Muscle layer of colon (tissue), 2 donors: ENCODE measurements around the gene TFB2M.
"Not testable (repeated sequence)": the region's sequence is repeated elsewhere in the genome, so short reads cannot be mapped to it uniquely, and the experiment has no call there.

Experiments used
- H3K27ac ChIP-seq: one replicate; pipeline ENCODE4 v1.7.0; 2013; ENCODE audit warnings: low read depth, mild to moderate bottlenecking, low read length, moderate library complexity
- H3K27me3 ChIP-seq, 2 donors: one replicate each; pipeline ENCODE4 v1.7.0; 2013; ENCODE audit warnings: low read length in 2 of 2, mild to moderate bottlenecking in 2 of 2; ENCODE audit not compliant: insufficient read depth in 2 of 2, control insufficient read depth in 1 of 2
- H3K36me3 ChIP-seq: one replicate; pipeline ENCODE4 v1.7.0; 2013; ENCODE audit warnings: mild to moderate bottlenecking, low read length; ENCODE audit not compliant: insufficient read depth
- H3K4me1 ChIP-seq: one replicate; pipeline ENCODE4 v1.7.0; 2013; ENCODE audit warnings: mild to moderate bottlenecking, low read length; ENCODE audit not compliant: insufficient read depth
- H3K4me3 ChIP-seq, 2 donors: one replicate each; pipeline ENCODE4 v1.7.0; 2013; ENCODE audit warnings: low read length in 2 of 2, low read depth in 1 of 2, mild to moderate bottlenecking in 1 of 2, moderate library complexity in 1 of 2
- H3K9ac ChIP-seq: one replicate; pipeline ENCODE4 v1.7.0; 2013; ENCODE audit warnings: low read length
- H3K9me3 ChIP-seq: one replicate; pipeline ENCODE4 v1.7.0; 2013; ENCODE audit warnings: mild to moderate bottlenecking, low read length
- donor health status: abdominal sarcoma.
- donor health status: Adenocarcinoma of cecum.

Gene TFB2M

DNA sequence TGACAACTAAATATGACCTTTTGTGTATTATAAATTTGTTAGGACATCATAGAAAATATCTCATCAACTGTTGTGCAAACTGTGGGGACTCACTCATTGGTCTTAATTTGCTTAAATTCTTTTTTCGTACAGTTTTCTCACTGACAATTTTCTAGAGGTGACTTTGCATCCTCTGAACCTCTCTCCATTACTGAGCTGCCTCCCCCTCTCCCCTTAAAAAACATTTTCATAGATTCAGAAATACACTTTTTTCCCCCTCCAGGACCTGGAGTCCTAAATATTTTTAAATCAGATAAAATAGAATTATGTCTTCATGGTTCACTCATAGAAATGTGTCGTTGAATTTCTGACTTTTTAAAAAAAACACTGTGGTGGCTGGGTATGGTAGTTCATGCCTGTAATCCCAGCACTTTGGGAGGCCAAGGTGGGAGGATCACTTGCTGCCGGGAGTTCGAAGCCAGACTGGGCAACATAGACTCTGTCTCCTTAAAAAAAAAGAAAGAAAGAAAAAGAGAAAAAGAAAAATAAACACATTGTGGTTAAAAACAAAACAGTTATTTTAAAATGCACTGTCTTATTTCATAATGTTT is 1.7 kb upstream of the TFB2M start:
- H3K9me3 ChIP-seq = no peaks in the 10 kb centered on the region
- no peaks in the 10 kb centered on the region for H3K36me3 ChIP-seq
- peaks cover 45% of the 10 kb centered on the region for H3K4me1 ChIP-seq
- peak overlapping the region in 1 of 2 donors; percentile 100 for H3K4me3 ChIP-seq
- peak overlapping the region; percentile 95 for H3K27ac ChIP-seq
- no peaks in the 10 kb centered on the region for H3K27me3 ChIP-seq
- peak overlapping the region; percentile 67 for H3K9ac ChIP-seq

GRCh38 chr1:246566813-246567645 is 968 bp upstream of the TFB2M start:
- no peaks in the 10 kb centered on the region for H3K9me3 ChIP-seq
- peak overlapping the region; percentile 95 for H3K27ac ChIP-seq
- peaks cover 43% of the 10 kb centered on the region for H3K4me1 ChIP-seq
- peaks cover 3% of the 10 kb centered on the region for H3K36me3 ChIP-seq
- no peaks in the 10 kb centered on the region for H3K27me3 ChIP-seq
- H3K4me3 ChIP-seq = peak overlapping the region; percentile 92 to 100
- peak overlapping the region; percentile 67 for H3K9ac ChIP-seq

GRCh38 chr1:246565751-246566127 is 322 bp downstream of the TFB2M start:
- no peaks in the 10 kb centered on the region for H3K27me3 ChIP-seq
- H3K9ac ChIP-seq = peak overlapping the region; percentile 58
- H3K4me3 ChIP-seq = peak overlapping the region; percentile 92 to 100
- peak overlapping the region; percentile 95 for H3K27ac ChIP-seq
- H3K4me1 ChIP-seq = peaks cover 40% of the 10 kb centered on the region
- peaks cover 3% of the 10 kb centered on the region for H3K36me3 ChIP-seq
- H3K9me3 ChIP-seq = no peaks in the 10 kb centered on the region

GRCh38 chr1:246564839-246565750 is 966 bp downstream of the TFB2M start:
- peak overlapping the region; percentile 95 for H3K27ac ChIP-seq
- peak overlapping the region; percentile 92 to 100 for H3K4me3 ChIP-seq
- H3K4me1 ChIP-seq = peaks cover 38% of the 10 kb centered on the region
- peak overlapping the region; percentile 58 for H3K9ac ChIP-seq
- no peaks in the 10 kb centered on the region for H3K9me3 ChIP-seq
- peaks cover 5% of the 10 kb centered on the region for H3K36me3 ChIP-seq
- H3K27me3 ChIP-seq = no peaks in the 10 kb centered on the region

DNA sequence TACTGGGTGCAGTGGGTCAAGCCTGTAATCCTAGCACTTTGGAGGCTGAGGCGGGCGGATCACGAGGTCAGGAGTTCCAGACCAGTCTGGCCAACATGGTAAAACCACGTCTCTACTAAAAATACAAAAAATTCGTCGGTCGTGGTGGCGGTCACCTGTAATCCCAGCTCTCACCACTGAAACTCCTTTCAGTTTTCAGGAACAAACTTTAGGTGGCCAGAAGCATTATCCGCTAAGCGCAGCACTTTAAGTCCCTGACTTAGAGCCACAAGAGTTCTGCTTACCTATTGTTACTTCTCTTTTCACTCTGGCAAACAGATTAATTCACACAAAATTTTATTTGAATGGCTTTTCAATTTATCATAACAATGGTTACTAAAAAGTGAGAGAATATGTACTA is 5.2 kb downstream of the TFB2M start:
- not testable (repeated sequence) for H3K27me3 ChIP-seq, H3K27ac ChIP-seq, H3K9ac ChIP-seq, H3K4me3 ChIP-seq, H3K9me3 ChIP-seq
- Histone ChIP-seq H3K36me3 (peaks cover 22% of the 10 kb centered on the region), H3K4me1 (peaks cover 17% of the 10 kb centered on the region)

- Histone ChIP-seq H3K9ac (no peak overlapping the region), H3K4me1 (peaks cover 6% of the 10 kb centered on the region), H3K36me3 (peaks cover 28% of the 10 kb centered on the region), H3K9me3 (no peaks in the 10 kb centered on the region), H3K27ac (no peak overlapping the region), H3K4me3 (no peak overlapping the region), H3K27me3 (no peaks in the 10 kb centered on the region)
These were observed 6.8 kb downstream of the TFB2M start for GRCh38 chr1:246559310-246559709.

DNA sequence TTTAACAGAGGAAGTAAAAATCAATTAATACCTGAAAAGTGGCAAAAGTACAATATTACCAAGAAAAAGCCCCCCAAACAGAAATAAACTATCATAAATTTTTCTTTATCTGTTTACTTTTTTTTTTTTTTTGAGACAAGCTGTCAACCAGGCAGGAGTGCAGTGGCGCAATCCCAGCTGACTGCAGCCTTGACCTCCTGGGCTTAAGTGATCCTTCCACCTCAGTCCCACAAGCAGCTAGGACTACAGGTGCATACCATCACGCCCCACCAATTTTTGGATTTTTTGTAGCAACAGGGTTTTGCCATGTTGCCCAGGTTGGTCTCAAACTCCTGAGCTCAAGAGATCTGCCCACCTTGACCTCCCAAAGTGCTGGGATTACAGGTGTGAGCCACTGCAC is 8.0 kb downstream of the TFB2M start:
- Histone ChIP-seq H3K36me3 (peaks cover 32% of the 10 kb centered on the region), H3K4me3 (no peak overlapping the region), H3K4me1 (no peaks in the 10 kb centered on the region), H3K9ac (no peak overlapping the region), H3K9me3 (no peaks in the 10 kb centered on the region), H3K27me3 (no peaks in the 10 kb centered on the region), H3K27ac (no peak overlapping the region)

DNA sequence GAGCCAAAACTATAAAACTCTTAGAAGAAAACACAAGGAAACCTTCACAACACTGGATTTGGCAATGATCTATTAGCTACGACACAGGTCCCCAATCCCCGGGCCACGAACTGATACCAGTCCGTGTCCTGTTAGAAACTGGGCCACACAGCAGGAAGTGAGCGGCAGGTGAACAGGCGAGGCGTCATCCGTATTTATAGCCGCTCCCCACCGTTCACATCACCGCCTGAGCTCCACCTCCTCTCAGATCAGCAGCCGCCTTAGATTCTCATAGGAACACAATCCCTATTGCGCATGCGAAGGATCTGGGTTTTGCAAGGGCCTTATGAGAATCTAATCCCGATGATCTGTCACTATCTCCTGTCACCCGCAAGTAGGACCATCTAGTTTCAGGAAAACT is 11.9 kb downstream of the TFB2M start:
- Histone ChIP-seq H3K27me3 (no peaks in the 10 kb centered on the region), H3K4me1 (no peaks in the 10 kb centered on the region), H3K27ac (no peak overlapping the region), H3K9me3 (no peaks in the 10 kb centered on the region), H3K36me3 (peaks cover 34% of the 10 kb centered on the region), H3K4me3 (no peak overlapping the region), H3K9ac (no peak overlapping the region)

DNA sequence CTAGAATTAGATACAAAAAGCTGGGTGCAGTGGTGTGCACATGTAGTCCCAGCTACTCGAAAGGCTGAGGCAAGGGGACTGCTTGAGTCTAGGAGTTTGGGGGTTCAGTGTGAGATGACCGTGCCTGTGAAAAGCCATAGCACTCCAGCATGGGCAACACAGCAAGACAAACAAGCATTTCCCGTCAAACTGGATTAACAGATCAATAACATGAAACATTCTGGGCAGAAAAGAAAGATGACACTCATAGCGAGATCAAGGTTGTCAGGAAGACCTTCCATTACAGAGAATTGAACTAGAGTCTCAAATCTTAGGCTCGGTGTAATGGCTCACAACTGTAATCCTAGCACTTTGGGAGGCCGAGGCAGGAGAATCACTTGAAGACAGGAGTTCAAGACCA is 14.0 kb downstream of the TFB2M start:
- no peaks in the 10 kb centered on the region for H3K27me3 ChIP-seq
- H3K9ac ChIP-seq = no peak overlapping the region
- no peaks in the 10 kb centered on the region for H3K9me3 ChIP-seq
- H3K4me3 ChIP-seq = no peak overlapping the region
- no peak overlapping the region for H3K27ac ChIP-seq
- no peaks in the 10 kb centered on the region for H3K4me1 ChIP-seq
- H3K36me3 ChIP-seq = peaks cover 39% of the 10 kb centered on the region

- Histone ChIP-seq H3K9me3 (no peaks in the 10 kb centered on the region), H3K4me3 (no peak overlapping the region), H3K9ac (no peak overlapping the region), H3K36me3 (peaks cover 36% of the 10 kb centered on the region), H3K4me1 (no peaks in the 10 kb centered on the region), H3K27ac (no peak overlapping the region), H3K27me3 (no peaks in the 10 kb centered on the region)
These were observed 15.7 kb downstream of the TFB2M start for GRCh38 chr1:246550402-246550801.

DNA sequence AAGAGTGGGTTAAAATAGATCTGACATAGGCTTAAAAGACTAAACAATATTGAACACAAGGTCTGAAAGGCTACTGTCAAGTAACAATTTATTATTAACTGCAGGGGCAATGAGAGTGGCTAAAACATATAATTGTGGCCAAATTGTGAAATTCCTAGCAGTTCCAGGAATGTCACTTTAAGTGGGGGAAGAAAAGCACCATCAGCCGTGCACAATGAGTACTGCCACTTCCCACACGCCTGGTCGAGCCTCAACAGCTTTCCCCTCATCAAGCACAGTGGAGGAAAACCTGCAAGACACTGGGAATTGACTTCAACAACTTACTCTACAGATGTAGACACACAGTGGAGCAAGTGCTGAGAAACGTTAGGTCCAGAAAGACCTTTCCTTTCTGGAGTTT is 16.4 kb downstream of the TFB2M start:
- Histone ChIP-seq H3K9me3 (no peaks in the 10 kb centered on the region), H3K4me3 (no peak overlapping the region), H3K4me1 (no peaks in the 10 kb centered on the region), H3K9ac (no peak overlapping the region), H3K27ac (no peak overlapping the region), H3K36me3 (peaks cover 31% of the 10 kb centered on the region), H3K27me3 (no peaks in the 10 kb centered on the region)
